Mesodermal cell (in vitro differentiated cells): Measurements from ENCODE around the gene TECPR1.

ENCODE experiments used
- H3K27ac ChIP-seq: 2 replicates; pipeline ENCODE4 v1.7.0; 2013; ENCODE audit warnings: mild to moderate bottlenecking, low read depth, low read length, moderate library complexity; ENCODE audit not compliant: severe bottlenecking
- H3K36me3 ChIP-seq: 2 replicates; pipeline ENCODE4 v1.7.1; 2013; ENCODE audit warnings: mild to moderate bottlenecking, low read length, moderate library complexity; ENCODE audit not compliant: control insufficient read depth, insufficient read depth
- H3K4me1 ChIP-seq: one replicate; pipeline ENCODE4 v1.7.1; 2013; ENCODE audit warnings: mild to moderate bottlenecking, low read length; ENCODE audit not compliant: insufficient read depth, control insufficient read depth, poor library complexity, severe bottlenecking
- H3K4me3 ChIP-seq: 2 replicates; pipeline ENCODE4 v1.7.0; 2013; ENCODE audit warnings: low read length, control low read depth, mild to moderate bottlenecking; ENCODE audit not compliant: insufficient read depth, poor library complexity, severe bottlenecking; ENCODE audit errors: extremely low read depth
- H3K9me3 ChIP-seq: 2 replicates; pipeline ENCODE4 v1.7.1; 2013; ENCODE audit warnings: mild to moderate bottlenecking, low read length, moderate library complexity; ENCODE audit not compliant: control insufficient read depth
- WGBS, 2 experiments: methylation state at CpG; one replicate each; pipeline ENCODE4 v1.1.5; 2013; ENCODE audit warnings: missing lambda C conversion rate in 2 of 2; ENCODE audit not compliant: insufficient coverage in 2 of 2; 5-methylcytosine and 5-hydroxymethylcytosine counted together

Gene TECPR1

DNA sequence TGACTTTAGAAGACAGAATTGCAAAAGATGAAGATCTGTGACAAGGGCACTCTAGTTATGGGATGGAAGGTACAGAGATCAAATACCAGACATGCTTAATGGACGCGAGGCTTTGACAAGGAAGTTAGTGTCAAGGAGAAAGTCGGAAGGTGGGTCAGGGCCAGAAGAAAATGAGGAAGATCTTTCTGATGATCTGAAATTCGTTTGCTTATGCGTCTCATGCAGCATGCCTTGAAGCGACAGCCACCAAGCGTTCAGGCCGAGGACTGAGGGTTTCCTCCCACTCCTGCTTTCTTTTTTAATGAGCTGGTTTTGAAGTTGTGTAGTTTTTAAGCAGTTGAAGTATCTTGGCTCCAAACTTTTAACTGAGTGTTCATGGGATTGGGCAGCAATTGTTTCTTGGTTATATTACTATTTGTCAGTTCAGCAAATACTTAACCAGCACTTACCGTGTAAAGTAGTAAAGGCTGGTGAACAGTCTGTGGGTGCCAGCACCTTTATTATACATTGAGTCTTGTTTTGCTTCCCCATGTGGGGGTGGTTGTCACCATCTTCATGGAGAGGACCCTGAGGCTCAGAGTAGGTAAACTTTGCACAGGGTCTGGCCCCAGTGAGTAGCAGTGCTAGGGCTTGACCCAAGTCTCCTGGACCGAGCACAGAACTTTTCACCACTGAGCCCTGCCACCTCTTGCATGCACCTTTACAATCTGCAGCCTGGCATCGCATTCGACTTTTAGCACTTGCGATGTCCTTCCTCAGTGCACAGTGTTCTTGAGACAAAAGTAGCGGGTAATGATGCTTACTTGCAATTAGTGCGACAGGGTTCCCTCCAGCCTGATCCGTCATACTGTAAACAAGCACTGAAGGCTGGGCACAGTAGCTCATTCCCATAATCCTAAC, 55.1 kb downstream of the TECPR1 start:
- no peak overlapping the region for H3K27ac ChIP-seq
- H3K4me1 ChIP-seq: no peaks in the 10 kb centered on the region
- H3K4me3 ChIP-seq: no peak overlapping the region
- WGBS, 2 experiments: 94 to 97% methylated on average over 15 of the region's 16 CpGs
- peaks cover 39% of the 10 kb centered on the region for H3K36me3 ChIP-seq
- H3K9me3 ChIP-seq: no peaks in the 10 kb centered on the region

DNA sequence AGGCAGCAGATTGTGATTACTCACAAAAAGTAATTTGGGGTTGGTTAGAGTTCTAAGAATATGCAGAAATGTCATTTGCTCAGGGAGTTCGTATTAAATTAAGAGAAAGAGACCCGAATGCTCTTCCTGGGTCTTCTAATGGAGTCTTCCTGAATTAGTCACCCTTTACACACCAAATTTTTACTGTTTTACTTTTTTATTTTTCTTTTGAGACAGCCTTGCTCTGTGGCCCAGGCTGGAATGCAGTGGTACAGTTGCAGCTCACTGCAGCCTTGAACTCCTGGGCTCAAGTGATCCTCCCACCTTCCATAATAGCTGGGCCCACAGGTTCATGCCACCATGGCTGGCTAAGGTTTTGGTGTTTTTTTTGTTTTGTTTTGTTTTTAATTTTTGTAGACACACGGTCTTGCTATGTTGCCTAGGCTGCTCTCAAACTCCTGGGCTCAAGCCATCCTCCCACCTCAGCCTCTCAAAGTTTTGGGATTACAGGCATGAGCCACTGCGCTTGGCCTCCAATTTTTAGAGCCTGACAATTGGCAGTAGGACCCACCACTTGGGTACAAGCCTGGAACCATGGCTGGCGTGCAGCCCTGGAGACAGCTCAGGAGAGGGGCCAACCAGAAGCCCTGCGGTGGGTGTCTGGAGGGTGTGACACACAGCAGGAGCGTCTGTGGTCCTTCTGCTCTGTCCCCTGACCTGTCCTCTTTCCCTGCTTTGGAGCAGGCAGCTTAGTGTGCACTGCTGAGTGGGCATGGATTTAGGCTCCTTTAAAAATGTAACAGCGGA, 57.2 kb downstream of the TECPR1 start:
- Histone ChIP-seq H3K27ac (no peak overlapping the region), H3K4me3 (no peak overlapping the region), H3K36me3 (peaks cover 48% of the 10 kb centered on the region), H3K9me3 (no peaks in the 10 kb centered on the region), H3K4me1 (no peaks in the 10 kb centered on the region)
- WGBS, 2 experiments: 96 to 100% methylated on average over 5 to 6 of the region's 8 CpGs

DNA sequence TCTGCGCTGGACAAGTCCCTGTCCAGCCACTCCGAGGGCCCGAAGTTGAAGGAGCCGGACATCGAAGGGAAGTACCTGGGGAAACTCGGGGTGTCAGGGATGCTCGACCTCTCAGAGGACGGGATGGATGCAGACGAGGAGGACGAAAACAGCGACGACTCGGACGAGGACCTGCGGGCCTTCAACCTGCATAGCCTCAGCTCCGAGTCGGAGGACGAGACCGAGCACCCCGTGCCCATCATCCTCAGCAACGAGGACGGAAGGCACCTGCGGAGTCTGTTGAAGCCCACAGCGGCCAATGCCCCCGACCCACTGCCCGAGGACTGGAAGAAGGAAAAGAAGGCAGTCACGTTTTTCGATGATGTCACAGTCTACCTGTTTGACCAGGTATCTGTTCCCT, 57.8 kb downstream of the TECPR1 start:
- Histone ChIP-seq H3K4me1 (no peaks in the 10 kb centered on the region), H3K27ac (no peak overlapping the region), H3K4me3 (no peak overlapping the region), H3K9me3 (no peaks in the 10 kb centered on the region), H3K36me3 (peaks cover 48% of the 10 kb centered on the region)
- 97 to 98% methylated on average over 25 to 26 of the region's 28 CpGs for WGBS, 2 experiments

DNA sequence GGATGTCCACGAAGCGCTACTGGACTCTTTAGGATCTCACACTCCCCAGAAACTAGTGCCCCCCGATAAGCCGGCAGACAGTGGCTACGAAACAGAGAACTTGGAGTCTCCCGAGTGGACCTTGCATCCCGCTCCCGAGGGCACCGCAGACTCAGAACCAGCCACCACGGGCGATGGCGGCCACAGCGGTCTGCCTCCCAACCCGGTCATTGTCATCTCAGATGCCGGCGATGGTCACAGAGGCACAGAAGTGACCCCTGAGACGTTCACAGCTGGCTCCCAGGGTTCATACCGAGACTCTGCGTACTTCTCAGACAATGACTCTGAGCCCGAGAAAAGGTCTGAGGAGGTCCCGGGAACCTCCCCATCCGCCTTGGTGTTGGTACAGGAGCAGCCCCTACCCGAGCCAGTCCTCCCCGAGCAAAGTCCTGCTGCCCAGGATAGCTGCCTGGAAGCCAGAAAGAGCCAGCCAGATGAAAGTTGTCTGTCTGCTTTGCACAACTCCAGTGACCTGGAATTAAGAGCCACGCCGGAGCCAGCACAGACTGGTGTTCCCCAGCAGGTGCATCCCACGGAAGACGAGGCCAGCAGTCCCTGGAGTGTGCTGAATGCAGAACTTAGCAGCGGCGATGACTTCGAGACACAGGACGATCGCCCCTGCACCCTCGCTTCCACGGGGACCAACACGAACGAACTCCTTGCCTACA, 58.4 kb downstream of the TECPR1 start:
- Histone ChIP-seq H3K9me3 (no peaks in the 10 kb centered on the region), H3K36me3 (peaks cover 53% of the 10 kb centered on the region), H3K4me3 (no peak overlapping the region), H3K27ac (no peak overlapping the region), H3K4me1 (no peaks in the 10 kb centered on the region)
- 94 to 97% methylated on average over 33 to 37 of the region's 37 CpGs for WGBS, 2 experiments

DNA sequence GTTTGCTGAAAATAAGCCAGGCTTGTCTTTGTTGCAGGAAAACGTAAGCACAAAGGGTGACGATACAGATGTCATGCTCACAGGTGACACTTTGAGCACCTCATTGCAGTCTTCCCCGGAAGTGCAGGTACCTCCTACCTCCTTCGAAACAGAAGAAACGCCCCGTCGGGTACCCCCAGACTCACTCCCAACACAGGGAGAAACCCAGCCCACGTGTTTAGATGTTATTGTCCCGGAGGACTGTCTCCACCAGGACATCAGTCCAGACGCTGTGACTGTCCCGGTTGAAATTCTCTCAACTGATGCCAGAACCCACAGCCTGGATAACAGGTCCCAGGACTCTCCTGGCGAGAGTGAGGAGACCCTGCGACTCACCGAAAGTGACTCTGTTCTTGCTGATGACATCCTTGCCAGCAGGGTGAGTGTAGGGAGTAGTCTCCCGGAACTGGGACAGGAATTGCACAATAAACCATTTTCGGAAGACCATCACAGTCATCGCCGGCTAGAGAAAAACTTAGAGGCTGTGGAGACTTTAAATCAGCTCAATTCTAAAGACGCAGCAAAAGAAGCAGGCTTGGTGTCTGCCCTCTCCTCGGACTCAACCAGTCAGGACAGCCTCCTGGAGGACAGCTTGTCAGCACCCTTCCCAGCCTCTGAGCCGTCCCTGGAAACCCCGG, 59.1 kb downstream of the TECPR1 start:
- WGBS, 2 experiments: 95 to 96% methylated on average over 13 to 22 of the region's 22 CpGs
- H3K4me1 ChIP-seq: no peaks in the 10 kb centered on the region
- H3K27ac ChIP-seq: no peak overlapping the region
- H3K4me3 ChIP-seq: no peak overlapping the region
- H3K36me3 ChIP-seq: peaks cover 57% of the 10 kb centered on the region
- no peaks in the 10 kb centered on the region for H3K9me3 ChIP-seq

DNA sequence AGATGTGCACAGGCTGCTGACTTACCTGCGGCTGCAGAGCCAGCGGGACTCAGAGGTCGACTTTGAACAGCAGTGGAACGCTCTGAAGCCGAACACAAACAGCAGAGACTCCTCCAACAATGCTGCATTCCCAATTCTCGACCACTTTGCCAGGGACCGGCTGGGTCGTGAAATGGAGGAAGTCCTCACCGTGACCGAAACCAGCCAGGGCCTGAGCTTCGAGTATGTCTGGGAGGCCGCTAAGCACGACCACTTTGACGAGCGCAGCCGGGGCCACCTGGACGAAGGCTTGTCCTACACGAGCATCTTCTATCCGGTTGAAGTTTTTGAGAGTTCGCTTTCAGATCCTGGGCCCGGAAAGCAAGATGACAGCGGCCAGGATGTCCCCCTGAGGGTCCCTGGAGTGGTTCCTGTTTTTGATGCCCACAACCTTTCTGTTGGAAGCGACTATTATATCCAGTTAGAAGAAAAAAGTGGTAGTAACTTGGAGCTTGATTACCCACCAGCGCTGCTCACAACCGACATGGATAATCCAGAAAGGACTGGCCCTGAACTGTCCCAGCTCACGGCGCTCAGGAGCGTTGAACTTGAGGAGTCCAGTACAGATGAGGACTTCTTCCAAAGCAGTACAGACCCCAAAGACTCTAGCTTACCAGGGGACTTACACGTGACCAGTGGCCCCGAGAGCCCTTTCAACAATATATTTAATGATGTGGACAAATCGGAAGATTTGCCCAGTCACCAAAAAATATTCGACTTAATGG, 60.2 kb downstream of the TECPR1 start:
- WGBS, 2 experiments: 92 to 95% methylated on average over 30 to 32 of the region's 32 CpGs
- no peak overlapping the region for H3K27ac ChIP-seq
- H3K9me3 ChIP-seq: no peaks in the 10 kb centered on the region
- no peak overlapping the region for H3K4me3 ChIP-seq
- H3K4me1 ChIP-seq: no peaks in the 10 kb centered on the region
- peaks cover 63% of the 10 kb centered on the region for H3K36me3 ChIP-seq

DNA sequence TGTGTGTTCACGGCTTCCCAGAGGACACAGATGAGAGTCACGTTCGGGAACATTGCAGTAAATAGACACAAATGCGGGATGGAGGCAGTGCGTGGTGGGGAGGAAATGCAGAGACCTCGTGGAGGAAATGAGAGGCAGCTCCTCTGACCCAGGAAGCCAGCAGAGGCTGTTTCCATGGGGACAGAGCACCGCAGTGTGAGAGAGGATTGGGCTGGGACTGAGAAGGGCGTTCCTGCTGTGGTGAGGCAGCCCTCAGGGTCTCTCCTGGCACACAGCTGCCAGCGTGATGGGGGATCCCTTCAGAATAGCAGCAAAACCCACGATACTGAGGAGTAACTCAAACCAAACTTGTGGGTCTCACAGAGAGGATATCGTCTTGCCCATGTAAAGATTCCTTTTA, 62.5 kb downstream of the TECPR1 start:
- Histone ChIP-seq H3K36me3 (peaks cover 47% of the 10 kb centered on the region), H3K9me3 (no peaks in the 10 kb centered on the region), H3K27ac (no peak overlapping the region), H3K4me1 (no peaks in the 10 kb centered on the region), H3K4me3 (no peak overlapping the region)
- 93 to 94% methylated on average over 9 to 11 of the region's 11 CpGs for WGBS, 2 experiments

DNA sequence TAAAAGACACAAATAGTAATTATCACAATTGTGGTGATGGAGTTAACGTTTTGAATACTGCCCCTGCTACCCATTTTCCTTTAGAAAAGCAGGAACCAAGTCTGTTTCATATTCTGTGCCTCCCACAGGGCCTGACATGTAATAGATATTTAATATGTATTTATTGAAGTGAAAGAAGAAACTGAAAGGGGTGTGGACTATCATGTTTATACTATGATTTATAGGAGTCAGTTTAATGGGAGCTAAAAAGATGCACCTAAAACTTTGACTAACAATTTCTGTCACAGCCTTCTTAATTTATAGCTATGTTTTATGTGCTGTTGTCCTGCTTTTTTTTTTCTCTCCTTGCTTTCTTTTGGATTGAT, 64.9 kb downstream of the TECPR1 start:
- no peak overlapping the region for H3K4me3 ChIP-seq
- H3K4me1 ChIP-seq: no peaks in the 10 kb centered on the region
- no CpG with 5 or more reads among the region's 1 CpG for WGBS, 2 experiments
- H3K9me3 ChIP-seq: no peaks in the 10 kb centered on the region
- H3K36me3 ChIP-seq: peaks cover 25% of the 10 kb centered on the region
- H3K27ac ChIP-seq: no peak overlapping the region

DNA sequence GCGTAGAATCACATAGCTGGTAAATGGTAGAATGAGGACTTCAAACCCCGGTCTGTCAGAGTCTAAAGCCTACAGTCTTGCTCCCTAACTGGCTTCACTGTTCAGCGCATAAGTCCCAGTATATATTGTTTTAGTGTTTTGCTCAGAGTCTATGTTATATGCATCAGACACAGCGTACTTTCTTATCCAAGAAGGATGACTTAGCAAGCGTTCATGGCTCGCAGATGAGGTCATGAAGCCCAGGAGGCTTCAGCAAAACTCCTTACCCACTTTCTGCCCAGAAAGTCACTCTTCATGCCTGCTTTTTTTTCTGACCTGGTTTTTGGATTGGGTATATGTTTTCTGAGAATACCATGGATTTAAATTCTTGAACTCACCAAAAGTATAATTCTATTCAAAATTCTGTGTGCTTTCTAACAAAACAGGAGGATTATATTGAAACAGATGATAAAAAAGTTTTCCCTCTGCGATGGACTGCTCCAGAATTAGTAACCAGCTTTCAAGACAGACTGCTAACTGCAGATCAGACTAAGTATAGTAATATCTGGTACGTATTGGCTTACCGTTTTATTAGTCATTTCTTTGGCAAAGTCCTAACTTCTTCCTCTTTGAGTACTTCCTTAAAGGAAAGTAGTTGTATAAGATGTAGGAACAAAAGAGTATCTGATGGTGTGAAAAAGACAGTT, 65.4 kb downstream of the TECPR1 start:
- Histone ChIP-seq H3K4me1 (no peaks in the 10 kb centered on the region), H3K36me3 (peaks cover 24% of the 10 kb centered on the region), H3K27ac (no peak overlapping the region), H3K4me3 (no peak overlapping the region), H3K9me3 (no peaks in the 10 kb centered on the region)
- WGBS, 2 experiments: 75 to 96% methylated on average over 2 to 6 of the region's 9 CpGs
